Lower lobe of right lung (tissue), 2 donors: ENCODE data around the gene CA10. TPM values are rescaled to one million over a fixed set of nuclear protein-coding genes. Genes with fewer than 3 reads are reported as not detected.

Experiments
- ATAC-seq, 2 donors: fragments of 200-7000 bp; cut with Tn5 transposase; one replicate each; pipeline ENCODE4 v1.9.1; 2020 to 2022; ENCODE audit warnings: mild to moderate bottlenecking in 2 of 2, moderate library complexity in 2 of 2
- DNase-seq: peaks from one replicate; pipeline ENCODE4 v3.0.0-alpha.2; 2020
- H3K27ac ChIP-seq: fragments of 200-600 bp; one replicate; pipeline ENCODE4 v1.8.0; 2022
- H3K27me3 ChIP-seq: fragments of 200-600 bp; one replicate; pipeline ENCODE4 v1.8.0; 2022; ENCODE audit warnings: low read depth
- H3K36me3 ChIP-seq: fragments of 200-600 bp; one replicate; pipeline ENCODE4 v1.8.0; 2022; ENCODE audit warnings: mild to moderate bottlenecking
- H3K4me1 ChIP-seq: fragments of 200-600 bp; one replicate; pipeline ENCODE4 v1.8.0; 2022
- H3K4me3 ChIP-seq: fragments of 200-600 bp; one replicate; pipeline ENCODE4 v1.8.0; 2022; ENCODE audit warnings: mild to moderate bottlenecking
- H3K9me3 ChIP-seq: fragments of 200-600 bp; one replicate; pipeline ENCODE4 v1.8.0; 2022
- CTCF ChIP-seq: fragments of 200-600 bp; IDR thresholded peaks from one replicate; pipeline ENCODE4 v1.8.0; 2022; ENCODE audit warnings: antibody characterized with exemption, mild to moderate bottlenecking
- intact Hi-C: fragments of 100-400 bp; cut with DNase I; formaldehyde crosslinking; loops from one replicate; pipeline ENCODE4 v1.11.0; 2022
- total RNA-seq: library from RNA; stranded (reverse); fragmentation: NEBNext Ultra II Directional; extraction: Animal tissue kit (Norgen Biotek cat#: 25700); gene quantifications from one replicate; pipeline ENCODE4 v1.2.1, GENCODE V29; 2021
- donor health status: DM: no; HTN: yes; CAD: no; lungs with severe emphysema.

Gene CA10
- total RNA-seq, 1 donor from 2014 or later: not detected

- Histone ChIP-seq H3K27ac (no peak overlapping the region), H3K36me3 (no peaks in the 10 kb centered on the region)
- no peak for TF ChIP-seq CTCF
These were observed 203.3 kb downstream of the CA10 start for GRCh38 chr17:51955245-51955644.

GRCh38 chr17:51954232-51954765, 204.2 kb downstream of the CA10 start:
- Histone ChIP-seq H3K9me3 (no peaks in the 10 kb centered on the region), H3K27me3 (no peaks in the 10 kb centered on the region), H3K4me3 (no peak overlapping the region), H3K36me3 (no peaks in the 10 kb centered on the region), H3K27ac (no peak overlapping the region), H3K4me1 (no peaks in the 10 kb centered on the region)
- intact Hi-C loops: no loop called here
- no peak for DNase-seq
- TF ChIP-seq CTCF: no peak
- no peak for ATAC-seq

More at GRCh38 chr17:51955245-51955644, 203.3 kb downstream of the CA10 start:
- Histone ChIP-seq H3K4me1 (no peaks in the 10 kb centered on the region), H3K27me3 (no peaks in the 10 kb centered on the region), H3K4me3 (no peak overlapping the region), H3K9me3 (no peaks in the 10 kb centered on the region)
- intact Hi-C loops: no loop called here
- ATAC-seq (no peak), DNase-seq (no peak)

- DNase-seq: no peak
- no peak for ATAC-seq
- H3K27ac ChIP-seq: no peak overlapping the region
- no peaks in the 10 kb centered on the region for H3K36me3 ChIP-seq
- H3K9me3 ChIP-seq: no peaks in the 10 kb centered on the region
- H3K4me1 ChIP-seq: no peaks in the 10 kb centered on the region
- TF ChIP-seq CTCF: no peak
- H3K4me3 ChIP-seq: no peak overlapping the region
- H3K27me3 ChIP-seq: no peaks in the 10 kb centered on the region
- intact Hi-C loops: no loop called here
These were observed 206.8 kb downstream of the CA10 start for GRCh38 chr17:51951741-51952140.

GRCh38 chr17:51948128-51948527, 210.4 kb downstream of the CA10 start:
- ATAC-seq (no peak), DNase-seq (no peak)
- intact Hi-C loops: no loop called here
- no peaks in the 10 kb centered on the region for H3K4me1 ChIP-seq
- H3K4me3 ChIP-seq: no peak overlapping the region
- no peak overlapping the region for H3K27ac ChIP-seq
- H3K36me3 ChIP-seq: no peaks in the 10 kb centered on the region
- TF ChIP-seq CTCF: no peak
- no peaks in the 10 kb centered on the region for H3K27me3 ChIP-seq
- H3K9me3 ChIP-seq: no peaks in the 10 kb centered on the region

- DNase-seq (no peak), ATAC-seq (no peak)
- intact Hi-C loops: no loop called here
These were observed 211.3 kb downstream of the CA10 start for GRCh38 chr17:51947160-51947735.

More at GRCh38 chr17:51947160-51947735, 211.3 kb downstream of the CA10 start:
- H3K27me3 ChIP-seq: no peaks in the 10 kb centered on the region
- H3K4me1 ChIP-seq: no peaks in the 10 kb centered on the region
- no peak for TF ChIP-seq CTCF
- H3K9me3 ChIP-seq: no peaks in the 10 kb centered on the region
- H3K27ac ChIP-seq: no peak overlapping the region
- H3K36me3 ChIP-seq: no peaks in the 10 kb centered on the region
- H3K4me3 ChIP-seq: no peak overlapping the region
